HEK293T (cell line): ENCODE results near the gene SLC6A2.

Source experiments
- ARNT ChIP-seq: fragments of 450-650 bp; IDR thresholded peaks from 2 replicates; pipeline ENCODE4 v1.6.1; 2017; ENCODE audit warnings: mild to moderate bottlenecking
- BHLHE40 ChIP-seq: fragments of 450-650 bp; IDR thresholded peaks from 2 replicates; pipeline ENCODE4 v1.6.1; 2016; ENCODE audit warnings: mild to moderate bottlenecking, moderate library complexity, borderline replicate concordance
- CTBP1 ChIP-seq: fragments of 450-650 bp; IDR thresholded peaks from 2 replicates; pipeline ENCODE4 v1.6.1; 2016; ENCODE audit warnings: borderline replicate concordance
- ELF4 ChIP-seq: fragments of 450-650 bp; IDR thresholded peaks from 2 replicates; pipeline ENCODE4 v1.6.1; 2017; ENCODE audit warnings: antibody characterized with exemption
- FOXK2 ChIP-seq: fragments of 450-650 bp; IDR thresholded peaks from 2 replicates; pipeline ENCODE4 v1.6.1; 2016; ENCODE audit warnings: mild to moderate bottlenecking
- FOXM1 ChIP-seq: fragments of 450-650 bp; IDR thresholded peaks from 2 replicates; pipeline ENCODE4 v1.6.1; 2017; ENCODE audit warnings: mild to moderate bottlenecking, borderline replicate concordance
- L3MBTL2 ChIP-seq: fragments of 450-650 bp; conservative IDR thresholded peaks from 2 replicates; pipeline ENCODE4 v1.6.1; 2016; ENCODE audit warnings: mild to moderate bottlenecking
- PKNOX1 ChIP-seq: fragments of 450-650 bp; IDR thresholded peaks from 2 replicates; pipeline ENCODE4 v1.6.1; 2016
- SP1 ChIP-seq: fragments of 450-650 bp; IDR thresholded peaks from 2 replicates; pipeline ENCODE4 v1.6.1; 2017
- SUZ12 ChIP-seq: fragments of 450-650 bp; IDR thresholded peaks from 2 replicates; pipeline ENCODE4 v1.6.1; 2016; ENCODE audit warnings: mild to moderate bottlenecking
- TARDBP ChIP-seq: fragments of 450-650 bp; IDR thresholded peaks from 2 replicates; pipeline ENCODE4 v1.6.1; 2016
- ZNF384 ChIP-seq: fragments of 450-650 bp; IDR thresholded peaks from 2 replicates; pipeline ENCODE4 v1.6.1; 2016

GRCh38 chr16:55615071-55615470, 40.7 kb upstream of the SLC6A2 start:
- TF ChIP-seq L3MBTL2 (no peak), BHLHE40 (no peak), ELF4 (no peak), SUZ12 (no peak), FOXM1 (no peak), SP1 (no peak), TARDBP (no peak), FOXK2 (no peak), CTBP1 (no peak), ZNF384 (no peak), PKNOX1 (no peak), ARNT (no peak)
